Hepatocyte (in vitro differentiated cells): Measurements from ENCODE around the gene LCN2. TPM values are rescaled to one million over a fixed set of nuclear protein-coding genes. Genes with fewer than 3 reads are reported as not detected.
A peak's percentile ranks its signal among the peaks of the same experiment; 100 is the strongest.

Experiments
- DNase-seq: peaks from one replicate; pipeline ENCODE4 v3.0.0-alpha.2; 2016; ENCODE audit warnings: low spot score
- H2AFZ ChIP-seq: fragments of 200-600 bp; sonication (generic); 2 replicates; pipeline ENCODE4 v1.6.0; 2016; ENCODE audit warnings: antibody characterized with exemption, mild to moderate bottlenecking
- H3K27ac ChIP-seq: fragments of 200-600 bp; sonication (generic); 2 replicates; pipeline ENCODE4 v1.5.1; 2016; ENCODE audit warnings: mild to moderate bottlenecking
- H3K27me3 ChIP-seq: fragments of 200-600 bp; sonication (generic); 2 replicates; pipeline ENCODE4 v1.6.1; 2016
- H3K36me3 ChIP-seq: fragments of 200-600 bp; sonication (generic); replicated peaks from 2 replicates; pipeline ENCODE4 v1.5.1; 2016; ENCODE audit warnings: low read depth; ENCODE audit not compliant: insufficient read depth
- H3K4me1 ChIP-seq: fragments of 200-600 bp; sonication (generic); 2 replicates; pipeline ENCODE4 v1.5.1; 2016; ENCODE audit warnings: mild to moderate bottlenecking, moderate library complexity; ENCODE audit not compliant: insufficient read depth
- H3K4me2 ChIP-seq: fragments of 200-600 bp; sonication (generic); 2 replicates; pipeline ENCODE4 v1.6.0; 2016
- H3K4me3 ChIP-seq: fragments of 200-600 bp; sonication (generic); 2 replicates; pipeline ENCODE4 v1.5.1; 2016; ENCODE audit warnings: mild to moderate bottlenecking
- H3K79me2 ChIP-seq: fragments of 200-600 bp; sonication (generic); 2 replicates; pipeline ENCODE4 v1.6.0; 2017; ENCODE audit warnings: mild to moderate bottlenecking
- H3K9me2 ChIP-seq: fragments of 200-600 bp; sonication (generic); replicated peaks from 2 replicates; pipeline ENCODE4 v1.6.0; 2017; ENCODE audit warnings: mild to moderate bottlenecking; ENCODE audit not compliant: insufficient read depth
- H3K9me3 ChIP-seq: fragments of 200-600 bp; sonication (generic); 2 replicates; pipeline ENCODE4 v1.5.1; 2016; ENCODE audit warnings: low read depth, mild to moderate bottlenecking
- H4K20me1 ChIP-seq: fragments of 200-600 bp; sonication (generic); 2 replicates; pipeline ENCODE4 v1.6.0; 2016; ENCODE audit warnings: mild to moderate bottlenecking; ENCODE audit not compliant: insufficient read depth, poor library complexity, severe bottlenecking
- EZH2 ChIP-seq: fragments of 200-600 bp; sonication (generic); IDR thresholded peaks from 2 replicates; pipeline ENCODE4 v1.6.1; 2016; ENCODE audit warnings: antibody characterized with exemption, mild to moderate bottlenecking, borderline replicate concordance
- EZH2phosphoT487 ChIP-seq: fragments of 200-600 bp; sonication (generic); IDR thresholded peaks from one replicate; pipeline ENCODE4 v1.6.1; 2018; ENCODE audit warnings: antibody characterized with exemption, mild to moderate bottlenecking, low read depth, moderate library complexity; ENCODE audit not compliant: unreplicated experiment, severe bottlenecking
- WGBS: methylation state at CpG from one replicate; pipeline ENCODE4 v1.1.6; 2016; ENCODE audit warnings: low lambda C conversion rate; ENCODE audit errors: missing lambda C conversion rate; 5-methylcytosine and 5-hydroxymethylcytosine counted together
- polyA plus RNA-seq: library from polyadenylated mRNA; unstranded; fragments of >200 nt; fragmentation: Nextera tagmentation; extraction: Ambion mirVana; gene quantifications from 2 replicates; pipeline ENCODE4 v1.2.1, GENCODE V29; 2016
- total RNA-seq: library from RNA; depleted of rRNA; stranded (reverse); fragments of >200 nt; gene quantifications from 2 replicates; pipeline ENCODE4 v1.2.3, GENCODE V29; 2014
- TF ChIP-seq, protein P1 (sequence below): fragments of 200-600 bp; sonication (generic); IDR thresholded peaks from 2 replicates; pipeline ENCODE4 v1.5.1; 2016; ENCODE audit warnings: antibody characterized with exemption, mild to moderate bottlenecking; ENCODE audit not compliant: poor library complexity

The LCN2 gene
- total and polyA plus RNA-seq, 2 experiments from 2014 or later, result 5.3 to 12.8 TPM

DNA sequence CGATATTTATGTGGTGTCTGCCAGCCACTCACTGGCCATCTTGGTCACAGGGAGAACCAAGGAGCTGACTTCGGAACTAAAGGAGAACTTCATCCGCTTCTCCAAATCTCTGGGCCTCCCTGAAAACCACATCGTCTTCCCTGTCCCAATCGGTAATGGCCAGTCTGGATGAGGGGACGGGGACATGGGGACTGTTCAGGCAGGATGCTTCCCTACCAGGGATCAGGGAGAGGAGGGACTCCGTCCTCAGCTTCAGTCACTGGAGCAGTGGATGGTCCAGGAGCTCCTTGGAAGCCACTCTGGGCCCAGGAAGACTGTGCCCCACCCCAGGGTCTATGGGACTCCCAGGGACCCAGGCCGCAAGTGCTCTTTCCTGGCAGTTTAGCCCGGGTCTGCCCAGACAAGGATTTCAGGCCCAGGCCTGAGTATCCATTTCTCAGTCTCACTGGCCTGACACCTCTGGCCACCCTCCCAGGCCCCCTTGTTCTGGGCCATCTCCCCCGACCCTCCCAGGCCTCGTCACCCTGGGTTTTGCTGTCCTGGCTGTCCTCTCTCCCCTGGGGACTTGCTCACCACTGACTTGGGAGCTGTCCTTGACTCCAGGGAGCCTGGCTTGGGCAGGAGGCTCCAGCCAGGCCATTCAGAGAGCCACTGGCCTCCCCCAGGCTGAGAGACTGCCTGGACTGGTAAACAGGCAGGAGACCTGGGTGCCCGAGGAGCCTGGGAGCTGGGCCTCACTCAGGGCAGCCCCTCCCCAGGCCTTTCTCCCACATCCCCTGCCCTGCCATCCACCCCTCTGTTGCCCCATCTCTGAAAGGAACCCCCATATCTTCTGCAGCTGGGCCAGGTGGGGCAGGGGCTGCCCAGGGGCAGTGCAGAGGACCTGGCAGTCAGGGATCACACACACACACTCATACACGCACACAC is 3.1 kb downstream of the LCN2 start:
- 96% methylated on average over 12 of the region's 13 CpGs for WGBS

DNA sequence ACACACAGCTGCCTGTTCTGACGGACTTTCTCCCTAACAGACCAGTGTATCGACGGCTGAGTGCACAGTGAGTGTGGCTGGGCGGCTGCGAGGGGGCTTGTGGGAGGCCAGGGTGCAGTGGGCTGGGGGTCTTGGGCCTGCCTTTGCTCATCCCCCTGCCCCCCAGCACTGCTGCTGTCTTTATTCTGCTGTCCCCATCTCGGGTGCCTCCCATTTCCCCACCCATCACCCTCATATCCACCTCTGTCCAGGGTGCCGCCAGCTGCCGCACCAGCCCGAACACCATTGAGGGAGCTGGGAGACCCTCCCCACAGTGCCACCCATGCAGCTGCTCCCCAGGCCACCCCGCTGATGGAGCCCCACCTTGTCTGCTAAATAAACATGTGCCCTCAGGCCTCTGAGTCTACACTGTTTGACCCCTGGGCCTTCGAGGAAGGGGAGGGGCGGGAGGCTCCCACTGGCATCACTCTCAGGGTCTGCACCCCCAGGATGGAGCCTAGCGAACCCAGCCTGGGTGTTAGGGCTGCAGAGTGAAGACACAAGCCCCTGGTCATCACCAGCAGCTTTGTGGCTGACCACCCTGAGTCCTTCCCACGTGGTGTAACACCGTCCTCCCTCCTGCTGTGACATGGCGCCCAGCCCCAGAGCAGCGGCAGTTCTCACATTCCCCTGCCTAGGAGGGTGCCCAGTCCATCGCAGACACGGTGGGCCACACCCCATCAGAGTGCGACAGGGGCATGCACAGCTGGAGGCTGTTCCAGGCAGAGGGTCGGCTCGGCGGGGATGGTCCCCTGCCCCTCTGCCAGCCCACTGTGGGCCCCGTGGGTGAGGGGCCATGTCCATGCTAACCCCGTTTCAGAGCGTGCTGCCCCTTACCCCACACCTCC is 4.0 kb downstream of the LCN2 start:
- WGBS, result 89% methylated on average over 23 of the region's 26 CpGs
- Histone ChIP-seq H2AFZ (no peak overlapping the region), H3K27ac (no peak overlapping the region), H3K79me2 (no peaks in the 10 kb centered on the region), H3K4me1 (peaks cover 10% of the 10 kb centered on the region), H3K36me3 (no peaks in the 10 kb centered on the region), H3K9me2 (no peaks in the 10 kb centered on the region), H3K4me2 (no peak overlapping the region), H3K4me3 (no peak overlapping the region), H4K20me1 (no peaks in the 10 kb centered on the region), H3K27me3 (no peaks in the 10 kb centered on the region), H3K9me3 (no peaks in the 10 kb centered on the region)
- TF ChIP-seq EZH2, result no peak
- no peak for TF ChIP-seq EZH2phosphoT487
- TF ChIP-seq, protein P1, sequence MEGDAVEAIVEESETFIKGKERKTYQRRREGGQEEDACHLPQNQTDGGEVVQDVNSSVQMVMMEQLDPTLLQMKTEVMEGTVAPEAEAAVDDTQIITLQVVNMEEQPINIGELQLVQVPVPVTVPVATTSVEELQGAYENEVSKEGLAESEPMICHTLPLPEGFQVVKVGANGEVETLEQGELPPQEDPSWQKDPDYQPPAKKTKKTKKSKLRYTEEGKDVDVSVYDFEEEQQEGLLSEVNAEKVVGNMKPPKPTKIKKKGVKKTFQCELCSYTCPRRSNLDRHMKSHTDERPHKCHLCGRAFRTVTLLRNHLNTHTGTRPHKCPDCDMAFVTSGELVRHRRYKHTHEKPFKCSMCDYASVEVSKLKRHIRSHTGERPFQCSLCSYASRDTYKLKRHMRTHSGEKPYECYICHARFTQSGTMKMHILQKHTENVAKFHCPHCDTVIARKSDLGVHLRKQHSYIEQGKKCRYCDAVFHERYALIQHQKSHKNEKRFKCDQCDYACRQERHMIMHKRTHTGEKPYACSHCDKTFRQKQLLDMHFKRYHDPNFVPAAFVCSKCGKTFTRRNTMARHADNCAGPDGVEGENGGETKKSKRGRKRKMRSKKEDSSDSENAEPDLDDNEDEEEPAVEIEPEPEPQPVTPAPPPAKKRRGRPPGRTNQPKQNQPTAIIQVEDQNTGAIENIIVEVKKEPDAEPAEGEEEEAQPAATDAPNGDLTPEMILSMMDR, result no peak
- DNase-seq, result peak; percentile 4

More for the DNA sequence above, 3.1 kb downstream of the LCN2 start:
- Histone ChIP-seq H3K27ac (no peak overlapping the region), H2AFZ (no peak overlapping the region), H3K9me2 (no peaks in the 10 kb centered on the region), H4K20me1 (no peaks in the 10 kb centered on the region), H3K36me3 (no peaks in the 10 kb centered on the region), H3K9me3 (no peaks in the 10 kb centered on the region), H3K27me3 (no peaks in the 10 kb centered on the region), H3K4me1 (peaks cover 10% of the 10 kb centered on the region), H3K4me3 (no peak overlapping the region), H3K4me2 (no peak overlapping the region), H3K79me2 (no peaks in the 10 kb centered on the region)
- DNase-seq, result no peak
- TF ChIP-seq, protein P1, result no peak
- TF ChIP-seq EZH2phosphoT487 (no peak), EZH2 (no peak)

DNA sequence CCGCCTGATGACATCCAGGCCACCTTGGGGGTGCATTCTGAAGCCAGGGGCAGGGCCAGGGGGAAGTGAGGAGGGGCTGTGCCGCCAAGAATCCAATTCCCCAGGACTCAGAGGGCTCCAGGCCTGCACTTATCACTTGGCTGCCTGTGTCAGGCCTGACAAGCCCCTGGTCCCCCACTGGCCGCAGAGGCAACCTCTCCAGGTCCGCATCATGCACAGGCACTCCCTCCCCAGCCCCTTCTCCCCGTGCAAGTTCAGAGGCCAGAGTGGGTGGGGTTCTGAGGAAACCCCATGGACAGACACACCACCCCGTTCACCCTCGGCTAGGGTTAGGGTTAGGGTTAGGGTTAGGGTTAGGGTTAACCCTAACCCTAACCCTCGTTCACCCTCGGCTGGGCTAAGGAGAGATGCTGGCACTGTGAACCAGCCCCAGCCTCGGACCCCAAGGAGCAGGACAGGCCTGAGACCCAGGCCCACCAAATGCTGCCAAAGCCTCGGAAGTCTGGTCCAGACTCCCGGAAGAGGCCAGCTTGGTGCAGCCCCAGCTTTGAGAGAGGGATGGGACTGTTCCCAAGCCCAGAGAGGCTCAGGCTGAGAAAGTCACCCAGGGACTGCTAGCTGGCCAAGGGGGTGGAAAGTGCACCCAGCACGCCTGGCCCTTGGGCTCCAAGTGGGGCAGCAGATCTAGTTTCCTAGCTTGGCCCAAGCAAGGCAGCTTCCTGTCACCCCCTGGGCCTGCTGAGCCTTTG is 4.9 kb downstream of the LCN2 start:
- Histone ChIP-seq H3K4me2 (no peak overlapping the region), H3K9me3 (no peaks in the 10 kb centered on the region), H3K4me3 (no peak overlapping the region), H3K36me3 (no peaks in the 10 kb centered on the region), H3K4me1 (peaks cover 5% of the 10 kb centered on the region), H3K27me3 (no peaks in the 10 kb centered on the region), H2AFZ (no peak overlapping the region), H3K27ac (no peak overlapping the region), H3K9me2 (no peaks in the 10 kb centered on the region), H4K20me1 (no peaks in the 10 kb centered on the region), H3K79me2 (no peaks in the 10 kb centered on the region)
- WGBS, result 87% methylated on average over 12 of the region's 13 CpGs
- no peak for DNase-seq
- no peak for TF ChIP-seq EZH2
- no peak for TF ChIP-seq EZH2phosphoT487
- TF ChIP-seq, protein P1, result no peak
